ENCODE results near the gene OSTM1.

GRCh38 chr6:108108374-108108773 lies 33.8 kb upstream of the OSTM1 start:
- TF ChIP-seq JUNB (IDR thresholded peaks at IDR 0.05; ENCODE audit: unreplicated experiment) (no peak), ZNF331 (CRISPR knock-in tag; IDR thresholded peaks at IDR 0.05; ENCODE audit: low read depth) (no peak), CTCF (conservative IDR thresholded peaks at IDR 0.05; ENCODE audit: low read depth in 2 of 2) (no peak), EZH2phosphoT487 (IDR thresholded peaks at IDR 0.05; ENCODE audit: unreplicated experiment) (no peak), REST (IDR thresholded peaks at IDR 0.05; ENCODE audit: unreplicated experiment) (no peak), POLR2AphosphoS5 (IDR thresholded peaks at IDR 0.05; ENCODE audit: low read depth) (no peak), EZH2 (IDR thresholded peaks at IDR 0.05; ENCODE audit: low read depth, unreplicated experiment) (no peak), NANOG (IDR thresholded peaks at IDR 0.05; ENCODE audit: borderline replicate concordance) (no peak)

All from GM23338 (cell line).